Parathyroid adenoma (tissue), 2 donors: ENCODE measurements around the gene PTPRD.

Experiments used
- H2AFZ ChIP-seq: fragments of 300-600 bp; sonication (generic); one replicate; pipeline ENCODE4 v1.7.0; 2017; ENCODE audit warnings: antibody characterized with exemption, mild to moderate bottlenecking
- H3K27ac ChIP-seq: fragments of 300-600 bp; sonication (generic); one replicate; pipeline ENCODE4 v1.7.0; 2017
- H3K27me3 ChIP-seq: fragments of 300-600 bp; sonication (generic); one replicate; pipeline ENCODE4 v1.7.0; 2017; ENCODE audit warnings: low read length; ENCODE audit not compliant: control insufficient read depth, insufficient read depth
- H3K36me3 ChIP-seq: fragments of 300-600 bp; sonication (generic); one replicate; pipeline ENCODE4 v1.7.0; 2017; ENCODE audit warnings: low read length; ENCODE audit not compliant: control insufficient read depth, insufficient read depth
- H3K4me1 ChIP-seq: fragments of 300-600 bp; sonication (generic); one replicate; pipeline ENCODE4 v1.7.0; 2017; ENCODE audit warnings: control low read depth
- H3K4me2 ChIP-seq: fragments of 300-600 bp; sonication (generic); one replicate; pipeline ENCODE4 v1.7.0; 2017; ENCODE audit warnings: low read length
- H3K4me3 ChIP-seq: fragments of 300-600 bp; sonication (generic); one replicate; pipeline ENCODE4 v1.7.0; 2017; ENCODE audit warnings: low read depth, low read length
- H3K79me2 ChIP-seq: fragments of 300-600 bp; sonication (generic); one replicate; pipeline ENCODE4 v1.7.0; 2017; ENCODE audit warnings: control low read depth
- H3K9ac ChIP-seq: fragments of 300-600 bp; sonication (generic); one replicate; pipeline ENCODE4 v1.7.0; 2017; ENCODE audit warnings: mild to moderate bottlenecking
- H3K9me3 ChIP-seq: fragments of 300-600 bp; sonication (generic); one replicate; pipeline ENCODE4 v1.7.0; 2017; ENCODE audit warnings: low read length; ENCODE audit not compliant: control insufficient read depth
- CTCF ChIP-seq: fragments of 300-600 bp; sonication (generic); IDR thresholded peaks from one replicate; pipeline ENCODE4 v1.7.0; 2017; ENCODE audit warnings: antibody characterized with exemption, mild to moderate bottlenecking
- donor health status: primary hyperparathyroidism.

PTPRD gene

GRCh38 chr9:8760000-8760767 is 1852.6 kb downstream of the PTPRD start:
- Histone ChIP-seq H3K79me2 (no peaks in the 10 kb centered on the region), H3K36me3 (no peaks in the 10 kb centered on the region), H3K4me3 (no peak overlapping the region), H3K9me3 (no peaks in the 10 kb centered on the region), H2AFZ (no peak overlapping the region), H3K9ac (no peak overlapping the region), H3K4me2 (no peak overlapping the region), H3K27me3 (no peaks in the 10 kb centered on the region), H3K4me1 (no peaks in the 10 kb centered on the region), H3K27ac (no peak overlapping the region)
- TF ChIP-seq CTCF: no peak

- Histone ChIP-seq H2AFZ (no peak overlapping the region), H3K27ac (no peak overlapping the region), H3K27me3 (no peaks in the 10 kb centered on the region), H3K4me2 (no peak overlapping the region), H3K9me3 (no peaks in the 10 kb centered on the region), H3K9ac (no peak overlapping the region), H3K4me3 (no peak overlapping the region), H3K79me2 (no peaks in the 10 kb centered on the region), H3K4me1 (no peaks in the 10 kb centered on the region), H3K36me3 (no peaks in the 10 kb centered on the region)
- TF ChIP-seq CTCF: no peak
Observed at GRCh38 chr9:8757881-8758280, 1854.9 kb downstream of the PTPRD start.

GRCh38 chr9:8754751-8755150 is 1858.1 kb downstream of the PTPRD start:
- H3K27me3 ChIP-seq: no peaks in the 10 kb centered on the region
- H3K27ac ChIP-seq: no peak overlapping the region
- H3K9me3 ChIP-seq: no peaks in the 10 kb centered on the region
- no peaks in the 10 kb centered on the region for H3K36me3 ChIP-seq
- no peak overlapping the region for H3K9ac ChIP-seq
- H2AFZ ChIP-seq: no peak overlapping the region
- H3K79me2 ChIP-seq: no peaks in the 10 kb centered on the region
- no peak overlapping the region for H3K4me3 ChIP-seq
- H3K4me2 ChIP-seq: no peak overlapping the region
- TF ChIP-seq CTCF: no peak
- no peaks in the 10 kb centered on the region for H3K4me1 ChIP-seq

GRCh38 chr9:8751406-8751930 is 1861.3 kb downstream of the PTPRD start:
- Histone ChIP-seq H3K27me3 (no peaks in the 10 kb centered on the region), H3K4me1 (no peaks in the 10 kb centered on the region), H3K9ac (no peak overlapping the region), H3K9me3 (no peaks in the 10 kb centered on the region), H3K27ac (no peak overlapping the region), H3K4me2 (no peak overlapping the region), H3K36me3 (no peaks in the 10 kb centered on the region), H3K4me3 (no peak overlapping the region), H2AFZ (no peak overlapping the region), H3K79me2 (no peaks in the 10 kb centered on the region)
- no peak for TF ChIP-seq CTCF

- no peaks in the 10 kb centered on the region for H3K4me1 ChIP-seq
- no peaks in the 10 kb centered on the region for H3K36me3 ChIP-seq
- H2AFZ ChIP-seq: no peak overlapping the region
- no peak for TF ChIP-seq CTCF
- no peaks in the 10 kb centered on the region for H3K9me3 ChIP-seq
- no peak overlapping the region for H3K4me3 ChIP-seq
- no peaks in the 10 kb centered on the region for H3K79me2 ChIP-seq
- H3K27ac ChIP-seq: no peak overlapping the region
- H3K4me2 ChIP-seq: no peak overlapping the region
- no peak overlapping the region for H3K9ac ChIP-seq
- H3K27me3 ChIP-seq: no peaks in the 10 kb centered on the region
Observed at GRCh38 chr9:8750639-8751051, 1862.2 kb downstream of the PTPRD start.
